ENCODE results near the gene LDHAL6B. TPM values are rescaled to one million over a fixed set of nuclear protein-coding genes. Genes with fewer than 3 reads are reported as not detected.

The LDHAL6B gene
- total RNA-seq, 1 donor from 2014 or later, result not detected

DNA sequence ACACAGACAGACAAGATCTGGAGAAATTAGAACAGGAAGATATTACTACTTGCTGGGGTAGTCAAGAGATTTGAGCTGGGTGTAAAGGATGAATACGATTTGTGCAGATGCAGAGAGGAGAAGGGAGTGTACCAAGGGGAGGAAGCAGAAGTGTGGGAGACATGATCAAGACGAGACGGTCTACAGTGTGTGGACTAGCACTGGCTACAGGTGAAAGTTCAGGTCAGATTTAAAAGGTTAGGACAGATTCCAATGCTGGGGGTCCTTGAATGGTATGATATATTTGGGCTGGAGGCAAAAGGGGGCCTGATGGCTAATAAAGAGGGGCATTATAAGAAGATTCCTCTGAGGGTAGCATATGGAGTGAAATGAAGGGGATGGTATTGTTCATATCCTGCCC, 12.1 kb downstream of the LDHAL6B start:
- no peak for DNase-seq (ENCODE audit: low spot score)

DNA sequence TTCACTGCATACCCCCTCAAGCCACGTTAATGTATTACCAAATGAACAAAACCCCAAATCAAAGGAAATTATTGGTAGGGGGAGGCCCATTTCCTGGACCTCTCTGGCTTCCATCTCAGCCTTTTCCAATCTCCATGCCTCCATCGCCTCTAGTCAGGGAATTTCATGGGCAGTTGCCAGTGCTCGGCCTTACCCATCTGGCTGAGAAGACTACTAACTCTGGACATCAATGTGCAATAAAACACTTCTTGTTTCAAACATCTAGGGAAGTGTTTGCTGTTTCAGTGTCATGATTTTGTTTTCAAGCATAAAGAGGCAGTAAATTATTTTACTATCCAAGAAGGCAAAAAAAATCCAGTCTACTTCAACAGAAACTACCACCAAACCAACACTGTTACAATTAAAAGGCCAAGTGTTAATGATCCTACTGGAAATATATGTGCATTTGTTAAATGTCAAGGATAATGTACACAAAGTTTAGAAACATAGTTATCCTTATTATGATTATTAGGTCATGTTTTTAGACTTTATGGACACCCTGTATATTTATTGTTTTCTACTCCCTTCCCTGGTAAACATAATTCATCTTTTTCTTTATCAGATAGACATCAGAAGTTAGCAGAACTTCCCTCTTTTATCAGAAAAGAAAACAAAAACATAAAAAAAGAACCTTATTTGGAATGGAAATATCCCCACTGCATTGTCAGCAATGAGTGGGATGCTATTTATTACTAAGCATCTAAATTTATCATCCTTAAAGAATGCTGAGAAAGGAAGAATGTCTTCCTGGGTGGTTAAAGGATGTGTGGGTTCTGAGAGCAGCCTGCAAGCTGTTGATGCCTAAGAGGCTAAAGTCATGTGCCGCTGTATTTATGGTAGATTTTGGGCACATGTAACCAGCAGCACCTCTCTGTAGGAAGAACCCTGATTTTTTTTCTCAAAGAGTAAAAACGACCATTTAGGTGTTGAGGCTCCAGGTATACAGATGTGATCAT, 15.2 kb downstream of the LDHAL6B start:
- DNase-seq (ENCODE audit: low spot score), result no peak

DNA sequence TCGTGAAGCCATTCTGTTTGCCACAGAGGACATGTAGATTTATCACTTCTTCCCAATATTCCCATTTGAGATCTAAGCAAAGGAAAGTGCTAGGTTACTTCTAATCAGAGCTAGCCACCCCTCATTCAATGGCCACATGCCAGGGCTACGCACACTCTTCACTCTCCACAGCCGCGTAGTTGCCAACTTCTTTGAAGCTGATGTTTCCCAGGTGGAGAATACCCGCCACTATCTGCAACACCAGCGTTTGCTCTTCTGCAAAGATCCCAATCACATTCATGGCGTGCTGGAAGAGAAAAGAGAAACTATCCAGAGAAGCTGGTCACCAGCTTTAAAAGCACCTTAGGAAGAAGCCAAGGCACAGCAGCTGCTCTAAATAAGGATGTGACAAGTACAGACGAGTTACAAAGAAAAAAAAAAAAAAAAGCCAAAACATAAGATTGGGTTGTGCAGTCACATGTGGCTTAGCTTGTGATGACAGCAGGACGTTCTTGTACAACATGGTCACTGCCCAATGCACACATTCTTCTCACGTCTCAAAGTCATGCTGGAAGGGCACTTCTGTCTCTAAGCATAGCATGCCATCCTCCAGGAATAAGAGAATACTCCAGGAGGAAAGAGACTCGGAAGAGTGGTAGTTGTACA, 16.4 kb downstream of the LDHAL6B start:
- DNase-seq (ENCODE audit: low spot score), result no peak

DNA sequence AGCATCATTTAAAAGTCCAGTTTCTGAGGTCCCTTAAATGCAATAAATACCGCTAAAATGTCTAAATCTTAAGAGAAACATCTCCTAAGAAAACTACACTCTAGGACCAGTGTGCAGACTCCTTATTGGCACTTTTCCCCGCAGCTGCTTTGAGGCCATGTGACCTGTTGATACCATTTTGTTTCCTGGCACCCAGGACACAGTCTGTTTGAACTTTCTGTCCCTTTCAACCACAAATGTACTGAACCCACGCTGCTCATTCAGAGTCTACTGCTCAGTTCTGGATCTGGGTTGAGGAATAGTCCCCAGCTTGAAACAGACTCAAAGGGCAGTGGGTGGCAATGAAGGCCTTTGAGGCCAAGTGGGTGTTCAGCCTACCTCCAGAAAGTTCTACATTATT, 17.1 kb downstream of the LDHAL6B start:
- no peak for DNase-seq (ENCODE audit: low spot score)

DNA sequence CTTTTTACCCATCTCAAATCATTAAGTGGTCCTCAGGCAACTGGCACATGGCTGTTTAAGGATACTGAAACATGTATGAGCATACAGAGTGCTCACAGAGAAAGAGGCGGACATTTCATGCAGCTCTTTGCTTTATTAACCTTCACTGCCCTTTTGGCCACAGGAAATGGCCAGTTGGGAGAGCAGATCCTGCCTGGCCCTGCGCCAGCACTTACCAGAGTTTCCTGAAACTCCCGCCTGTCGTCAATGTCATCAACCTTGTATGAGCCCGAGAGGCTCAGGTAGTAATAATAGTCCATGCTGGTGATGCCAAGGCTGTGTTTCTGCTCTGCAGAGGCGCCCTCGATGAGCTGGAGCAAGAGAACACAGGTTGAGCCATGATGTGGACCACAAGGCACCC, 17.8 kb downstream of the LDHAL6B start:
- no peak for DNase-seq (ENCODE audit: low spot score)

DNA sequence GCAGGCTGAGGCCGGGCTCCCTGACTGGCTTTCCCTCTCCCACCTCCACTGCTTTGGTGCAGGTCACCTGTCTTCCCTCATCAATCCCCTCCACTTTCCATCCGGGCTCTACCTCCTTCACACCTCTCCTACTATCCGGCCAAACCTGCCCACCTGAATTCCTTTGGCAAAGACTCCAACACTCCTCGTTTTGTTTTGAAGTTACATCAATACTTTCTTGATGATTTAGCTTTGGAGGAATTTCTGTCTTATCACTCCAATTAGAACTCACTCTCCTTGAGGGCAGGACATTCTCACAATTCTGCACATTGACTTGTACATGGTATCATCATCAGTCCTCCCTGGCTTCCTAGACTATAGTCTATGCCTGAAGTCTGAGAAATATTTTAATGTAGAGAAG, 20.4 kb downstream of the LDHAL6B start:
- no peak for DNase-seq (ENCODE audit: low spot score)

DNA sequence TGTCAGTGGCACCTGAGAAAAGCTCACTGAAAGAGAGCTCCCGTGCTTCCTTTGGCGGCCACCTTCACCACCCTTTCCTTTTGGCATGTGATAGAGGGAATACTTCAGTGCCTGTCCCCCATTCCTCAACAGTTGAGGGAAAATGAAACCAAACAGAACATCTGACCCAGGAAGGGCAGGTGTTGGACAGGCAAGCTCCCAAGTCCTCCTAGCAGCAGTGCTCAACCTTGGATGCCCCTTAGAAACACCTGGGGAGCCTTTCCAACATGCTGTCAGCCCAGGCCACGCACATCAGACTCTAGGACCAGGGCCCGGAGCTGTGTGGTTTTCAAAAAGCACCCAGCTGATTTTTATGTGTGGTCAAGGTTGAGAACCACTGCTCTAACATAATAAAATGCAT, 22.4 kb downstream of the LDHAL6B start:
- no peak for DNase-seq (ENCODE audit: low spot score)

DNA sequence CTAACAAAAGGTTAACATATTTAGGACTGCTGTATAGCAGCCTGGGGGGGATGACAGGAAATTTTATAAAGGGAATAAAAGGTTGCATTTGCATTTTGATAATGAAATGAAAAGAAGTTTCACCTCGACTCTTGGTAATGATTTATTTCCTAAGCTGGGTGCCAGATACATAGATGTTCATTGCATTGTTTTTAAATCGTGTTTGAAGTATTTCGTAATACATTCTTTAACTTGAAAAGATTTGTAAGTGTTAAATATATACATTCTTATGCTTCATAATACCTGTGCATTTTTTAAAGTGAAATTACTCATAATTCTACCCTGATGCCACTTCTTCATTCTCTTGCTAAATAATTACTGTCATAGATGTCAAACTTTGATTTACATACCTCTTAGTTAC, 22.8 kb downstream of the LDHAL6B start:
- no peak for DNase-seq (ENCODE audit: low spot score)

DNA sequence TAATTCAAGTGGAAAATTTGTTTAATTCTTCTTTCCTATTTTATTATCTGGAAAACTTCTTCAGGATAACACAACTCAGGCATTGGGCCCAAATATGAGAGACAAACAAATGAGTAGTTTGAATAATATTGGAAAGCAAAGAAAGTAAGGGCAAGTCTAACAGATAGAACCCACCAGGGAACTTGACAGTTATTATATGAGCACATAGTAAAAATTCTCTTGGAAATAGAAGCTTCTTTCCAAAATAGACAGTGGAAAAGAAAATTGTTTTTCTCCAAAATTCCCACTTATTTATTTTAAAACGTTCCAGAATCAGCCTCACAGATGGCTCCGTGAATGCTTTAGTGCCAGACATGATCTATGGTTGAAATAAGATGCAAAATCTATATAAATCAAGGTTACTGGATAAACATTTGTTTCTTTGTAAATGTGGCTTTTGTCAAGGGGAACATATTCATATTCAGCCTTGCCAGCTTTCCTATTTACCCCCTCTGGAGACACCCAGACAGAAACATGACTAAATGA, 23.9 kb downstream of the LDHAL6B start:
- DNase-seq (ENCODE audit: low spot score), result no peak

DNA sequence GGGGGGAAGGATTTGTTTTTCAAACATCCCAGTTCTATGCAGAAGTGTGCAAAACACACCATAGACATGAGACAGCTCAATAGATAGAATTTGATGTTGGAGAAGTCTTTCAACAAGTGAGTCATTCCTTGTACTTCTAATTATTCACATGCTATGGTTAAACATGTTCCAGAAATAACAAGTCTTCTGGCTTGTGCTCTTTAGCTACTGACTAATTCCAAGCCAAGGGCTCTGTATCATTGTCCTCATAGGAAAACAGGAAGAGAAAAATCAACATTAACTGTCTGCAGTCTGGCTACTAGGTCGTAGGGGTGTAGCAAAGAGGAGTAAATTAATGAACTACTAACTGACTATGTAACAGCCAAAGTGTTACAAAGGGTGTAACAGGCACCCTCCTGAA, 25.8 kb downstream of the LDHAL6B start:
- DNase-seq (ENCODE audit: low spot score), result no peak

DNA sequence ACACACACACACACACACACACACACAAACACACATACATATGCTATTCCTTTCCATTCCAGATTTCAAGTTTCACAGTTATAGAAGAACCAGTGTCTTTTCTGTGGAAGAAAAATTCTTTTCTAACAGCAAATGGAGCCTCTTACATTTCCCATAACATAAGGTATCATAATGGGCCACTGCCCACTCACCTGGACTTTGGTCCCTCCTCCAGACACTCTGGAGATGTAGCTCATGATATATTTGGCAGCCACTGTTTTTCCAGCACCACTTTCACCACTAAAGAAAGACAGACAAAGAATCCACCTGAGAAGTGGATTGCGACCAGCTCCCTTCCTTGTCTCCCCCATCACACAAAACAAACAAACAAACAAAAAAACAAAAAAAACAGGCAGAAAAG, 29.8 kb downstream of the LDHAL6B start:
- DNase-seq (ENCODE audit: low spot score), result no peak

DNA sequence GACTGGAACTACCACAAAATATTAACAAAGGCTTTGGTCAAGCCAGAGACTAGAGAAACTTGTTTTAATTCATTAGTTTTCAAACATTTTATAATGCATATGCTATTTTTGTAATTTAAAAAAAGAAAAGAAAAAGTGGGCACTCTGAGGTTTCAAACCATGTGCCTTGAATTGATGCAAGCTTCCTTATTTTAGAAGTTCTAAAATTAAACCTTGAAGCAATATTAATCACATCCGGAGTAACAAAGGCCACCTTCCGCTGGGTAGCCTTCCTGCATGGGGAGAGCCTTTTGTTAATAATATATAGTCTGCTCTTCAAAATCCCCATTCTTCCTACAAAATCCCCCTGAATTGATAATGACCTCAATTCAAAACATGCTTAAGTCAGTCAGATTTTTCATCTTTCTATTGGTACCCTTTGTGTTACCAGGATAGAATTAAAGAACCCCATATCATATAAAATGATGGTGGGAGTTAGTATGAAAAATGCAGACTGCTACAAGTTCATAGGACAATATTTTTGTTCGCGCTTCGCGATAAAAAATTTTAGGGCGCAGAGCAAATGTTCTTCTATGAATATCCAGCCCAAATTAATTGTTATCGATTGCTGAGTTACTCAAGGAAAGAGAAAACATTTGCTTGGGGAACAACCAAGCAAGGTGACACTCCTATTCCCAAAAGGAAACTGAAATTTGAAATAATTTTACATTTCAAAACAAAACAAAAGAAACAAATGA, 30.6 kb downstream of the LDHAL6B start:
- no peak for DNase-seq (ENCODE audit: low spot score)

DNA sequence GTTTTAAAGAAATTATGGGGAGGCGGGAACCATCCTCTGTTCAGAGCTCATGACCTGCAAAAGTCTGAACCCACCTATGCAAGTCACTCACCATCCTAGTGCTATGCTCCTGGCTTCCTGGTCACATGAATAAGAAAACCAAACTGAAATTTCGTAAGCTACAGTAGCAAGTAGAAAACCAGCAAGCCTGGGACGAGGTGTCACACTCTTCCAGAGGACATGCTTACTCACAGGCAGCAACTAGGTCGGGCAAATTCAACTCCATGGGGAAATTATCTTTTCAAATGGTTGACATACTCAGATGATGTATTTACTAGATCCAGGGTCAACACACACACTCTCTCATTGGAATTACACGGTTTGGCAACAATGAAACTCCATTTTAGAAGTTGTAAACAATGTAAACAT, 31.3 kb downstream of the LDHAL6B start:
- no peak for DNase-seq (ENCODE audit: low spot score)

DNA sequence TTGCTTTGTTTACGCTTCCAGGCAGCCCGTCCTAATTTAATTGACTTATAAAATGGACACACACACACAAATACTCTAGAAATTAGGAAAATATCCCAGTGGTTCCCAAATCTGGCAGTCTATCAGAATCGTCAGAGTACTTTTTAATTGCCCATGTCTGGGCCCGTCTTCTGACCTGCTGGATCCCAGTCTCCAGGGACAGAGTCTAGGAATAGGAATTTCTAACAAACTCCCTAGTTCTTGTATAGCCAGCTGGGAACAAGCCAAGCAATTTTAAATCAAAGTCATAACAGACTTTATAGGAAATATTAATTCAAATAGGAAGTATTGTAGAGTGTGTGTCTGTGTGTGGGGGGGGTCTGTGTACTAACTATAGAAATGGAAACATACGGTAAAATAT, 33.4 kb downstream of the LDHAL6B start:
- no peak for DNase-seq (ENCODE audit: low spot score)

DNA sequence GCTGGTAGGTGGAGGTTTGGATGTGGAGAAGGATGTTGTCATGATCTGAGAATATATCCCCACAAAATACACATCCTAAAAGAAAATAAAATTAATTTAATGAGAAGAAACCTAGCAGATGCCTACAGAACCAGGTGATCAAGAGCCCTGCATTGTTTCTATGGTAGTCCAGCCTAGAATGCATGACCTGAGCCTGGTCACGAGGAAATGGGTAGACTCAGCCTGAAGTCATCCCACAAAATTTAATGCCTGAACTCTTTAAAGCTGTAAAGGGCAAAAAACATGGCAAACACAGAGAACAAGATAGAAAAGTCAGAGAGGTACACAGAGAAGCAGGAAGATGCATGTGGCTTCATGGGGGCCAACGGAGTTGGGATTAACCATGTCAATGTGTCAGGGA, 36.0 kb downstream of the LDHAL6B start:
- DNase-seq (ENCODE audit: low spot score), result no peak

DNA sequence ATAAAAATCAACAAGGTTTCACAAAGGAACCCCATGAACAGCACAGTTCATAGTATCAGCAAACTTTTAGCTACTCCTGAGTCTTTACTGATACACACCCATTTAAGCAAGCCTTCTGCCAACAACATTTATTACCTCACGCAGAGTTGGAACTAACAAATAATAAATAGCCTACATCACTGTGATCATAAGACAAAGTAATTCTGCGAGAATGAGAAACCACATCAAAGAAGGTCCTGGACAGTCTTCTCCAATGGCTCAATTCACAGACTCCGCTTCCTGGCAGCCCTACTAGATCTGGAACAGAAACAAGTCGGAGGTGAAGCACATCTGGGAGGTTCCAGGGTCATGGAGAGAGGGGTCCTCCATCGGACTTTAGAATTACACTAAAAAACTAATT, 37.0 kb downstream of the LDHAL6B start:
- DNase-seq (ENCODE audit: low spot score), result no peak

DNA sequence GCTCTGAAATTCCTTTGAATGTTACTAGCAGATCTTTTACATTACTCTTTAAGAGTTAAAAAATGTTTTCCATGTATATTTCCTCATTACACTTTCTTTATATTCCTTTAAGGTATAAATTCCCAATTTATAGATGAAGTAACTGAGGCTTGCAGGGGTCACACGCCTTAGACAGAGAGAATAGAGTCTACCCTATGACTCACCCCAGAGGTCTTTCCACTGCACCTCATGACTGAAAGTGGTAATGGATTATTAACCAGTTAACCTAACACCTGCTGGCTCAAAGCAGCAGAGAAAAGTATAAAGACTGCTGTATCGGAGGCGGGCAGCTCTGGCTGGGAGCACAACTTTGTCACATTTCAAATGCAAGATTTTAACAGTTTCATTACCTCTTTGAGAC, 37.7 kb downstream of the LDHAL6B start:
- no peak for DNase-seq (ENCODE audit: low spot score)

DNA sequence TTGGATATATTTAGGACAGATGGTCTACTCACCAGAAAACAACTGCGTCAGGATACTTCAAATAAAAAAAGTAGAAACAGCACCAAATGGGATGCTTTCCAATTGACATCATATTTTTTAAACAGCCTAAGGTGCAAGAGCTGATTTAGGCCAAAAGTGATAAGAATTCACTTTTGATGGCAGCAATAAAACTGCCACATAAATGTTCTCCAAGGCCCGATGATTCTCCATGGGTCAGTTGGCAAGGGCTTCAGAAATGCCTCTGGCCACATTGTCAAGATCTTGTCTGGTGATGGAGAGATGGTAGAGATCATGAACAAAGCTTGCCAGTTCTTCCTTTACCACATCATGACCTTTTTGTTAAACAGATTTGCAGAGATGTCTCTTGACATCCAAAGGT, 38.9 kb downstream of the LDHAL6B start:
- DNase-seq (ENCODE audit: low spot score), result no peak

DNA sequence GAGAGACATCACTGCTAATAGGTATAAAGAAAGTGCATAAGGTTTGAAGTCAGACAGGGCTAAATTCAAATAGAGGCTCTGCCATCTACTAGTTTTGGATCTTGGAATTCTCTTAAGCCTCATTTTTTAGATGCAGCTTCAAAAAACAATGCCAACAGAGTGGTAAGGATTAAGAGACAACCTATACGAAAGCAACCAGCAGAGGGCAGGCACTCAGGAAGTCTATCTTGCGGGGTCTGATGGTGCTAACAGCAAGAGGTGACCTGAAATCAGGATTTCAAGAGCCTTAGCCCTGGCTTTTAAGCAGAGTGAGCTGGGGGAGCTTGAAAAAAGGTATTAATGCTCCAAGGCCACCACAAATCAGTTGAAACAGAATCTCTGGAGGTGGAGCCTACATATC, 40.7 kb downstream of the LDHAL6B start:
- DNase-seq (ENCODE audit: low spot score), result peak; percentile 54

DNA sequence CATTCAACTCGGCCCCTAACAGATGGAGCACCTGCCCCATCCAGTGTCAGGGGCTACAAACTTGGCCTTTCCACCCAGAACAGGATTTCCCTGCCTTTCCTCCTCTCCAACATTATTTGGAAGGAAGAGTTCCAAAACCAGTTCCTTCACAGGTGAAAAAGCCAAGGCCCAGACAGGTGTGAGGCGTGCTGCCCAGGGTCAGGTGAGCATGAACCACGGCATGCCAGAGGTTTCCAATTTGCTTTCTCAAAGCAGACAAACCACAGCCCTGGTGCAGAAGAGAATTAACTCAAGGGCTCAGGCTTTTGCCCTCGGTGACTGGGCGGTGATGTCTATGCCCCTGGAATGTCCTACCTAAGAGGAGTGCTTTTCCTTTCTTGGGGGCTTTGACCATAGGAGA, 43.2 kb downstream of the LDHAL6B start:
- DNase-seq (ENCODE audit: low spot score), result no peak

DNA sequence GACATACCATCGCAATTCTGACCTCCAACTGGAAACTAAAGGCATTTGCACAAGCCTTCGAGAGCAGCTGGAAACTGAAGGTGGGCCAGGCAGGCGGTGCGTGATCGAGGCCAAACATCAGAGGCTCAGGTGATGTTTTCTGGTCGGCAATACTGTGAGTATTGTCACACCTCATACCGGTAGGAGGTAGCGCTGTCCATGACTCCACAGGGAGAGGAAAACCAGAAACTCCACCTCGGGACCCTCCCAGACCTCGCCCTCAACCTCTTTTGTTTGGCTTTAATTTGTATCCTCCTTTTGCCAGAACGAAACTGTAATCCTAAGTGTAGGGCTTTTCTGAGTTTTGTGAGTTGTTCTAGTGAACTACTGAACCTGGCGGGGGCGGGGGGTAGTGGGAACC, 43.6 kb downstream of the LDHAL6B start:
- no peak for DNase-seq (ENCODE audit: low spot score)
